ENCODE results near the gene EPHA2.
"Not testable (repeated sequence)": the region's sequence is repeated elsewhere in the genome, so short reads cannot be mapped to it uniquely, and the experiment has no call there.

The EPHA2 gene

DNA sequence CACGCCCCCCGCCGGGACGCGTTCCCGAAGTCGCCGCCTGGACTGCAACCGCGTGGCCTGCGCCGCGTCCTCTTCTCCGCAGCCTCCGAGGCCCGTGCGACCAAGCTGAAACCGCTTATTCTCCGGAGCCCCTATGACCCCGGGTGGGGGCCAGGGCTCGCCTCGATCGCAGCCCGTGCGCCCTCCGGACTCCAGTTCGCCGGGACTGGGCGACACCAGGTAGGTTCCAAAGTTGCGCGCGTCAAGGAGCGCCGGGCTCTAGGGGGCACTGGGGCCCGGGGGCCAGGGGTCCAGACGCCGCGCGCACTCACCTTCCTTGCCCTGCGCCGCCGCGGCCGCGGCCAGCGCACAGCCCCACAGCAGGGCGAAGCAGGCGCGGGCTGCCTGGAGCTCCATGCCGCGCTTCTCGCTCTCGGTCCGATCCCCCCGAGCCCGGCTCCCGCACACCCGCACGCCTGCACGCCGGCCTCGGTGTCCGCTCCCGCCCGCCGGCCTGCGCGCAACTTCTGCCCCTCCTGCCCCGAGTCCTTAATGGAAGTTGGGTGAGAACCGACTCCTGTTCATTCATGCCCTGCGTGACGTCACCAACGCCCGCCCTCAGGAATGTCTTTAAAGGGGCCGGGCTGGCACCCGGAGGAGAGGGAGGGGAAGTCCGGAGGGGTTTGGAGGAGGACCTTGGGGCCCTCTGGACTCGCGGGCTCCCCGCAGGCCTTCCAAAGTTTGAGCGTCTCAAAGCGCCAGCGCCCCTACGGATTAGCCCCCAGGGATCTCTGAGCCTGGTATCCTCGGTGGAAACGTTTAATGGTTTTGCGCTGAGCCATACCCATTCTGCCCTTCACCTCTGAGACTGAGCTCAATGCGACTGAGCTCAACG, at the start of gene EPHA2:
Gene EPHA2 (minus strand): TSS at position 533 of the 874 bp plus-strand sequence. CDS start 137 bp downstream, at position 396.
- no peak for DNase-seq

DNA sequence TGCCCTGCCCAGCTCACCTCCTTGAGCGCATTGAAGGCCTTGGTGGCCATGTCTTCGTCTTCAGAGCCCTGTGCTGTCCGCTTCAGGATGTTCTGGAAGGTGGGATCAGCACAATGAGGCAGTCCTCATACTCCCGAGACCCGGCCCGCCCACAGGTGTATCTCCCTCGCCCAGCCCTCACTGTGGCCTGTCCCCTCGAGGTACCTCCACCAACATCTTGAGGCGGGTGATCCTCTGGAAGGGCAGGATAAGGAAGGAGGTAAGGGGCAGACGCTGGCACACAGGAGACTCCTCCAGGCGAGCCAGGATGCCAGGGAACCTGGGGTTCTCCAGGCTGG, 49.4 kb upstream of the EPHA2 start:
- no peak for DNase-seq

DNA sequence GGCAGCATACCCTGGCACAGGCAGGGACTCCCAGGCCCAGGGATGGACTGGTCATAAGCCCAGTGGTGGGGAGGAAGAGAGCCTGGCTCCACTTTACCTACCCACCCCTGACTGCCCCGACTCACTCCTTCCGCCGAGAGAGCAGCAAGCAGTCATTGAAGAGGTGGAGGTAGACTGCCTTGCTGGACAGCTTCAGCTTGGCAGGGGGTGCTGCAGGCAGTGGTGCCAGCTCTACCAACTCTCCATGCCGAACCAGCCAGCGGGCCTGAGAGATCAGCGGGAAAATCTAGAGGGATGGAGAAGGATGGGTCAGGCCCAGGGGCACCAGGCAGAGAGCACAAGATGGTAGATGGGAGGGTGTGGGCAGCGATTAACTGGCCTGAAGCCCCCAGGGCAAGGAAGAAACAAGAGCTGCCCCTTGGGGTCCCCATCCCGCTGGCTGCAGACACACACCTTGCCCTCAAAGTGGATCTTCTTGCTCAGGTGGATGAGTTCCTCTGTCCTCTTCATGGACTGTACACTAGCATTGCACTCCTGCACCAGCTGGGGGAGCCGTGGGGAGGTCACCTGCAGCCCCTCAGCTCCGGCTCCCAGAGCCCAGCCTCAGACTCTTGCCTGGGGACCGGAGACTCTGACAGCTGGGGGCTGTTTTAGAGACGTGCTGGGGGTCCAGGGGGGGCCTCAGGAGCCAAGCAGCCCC, 48.9 kb upstream of the EPHA2 start:
- DNase-seq, result peak; percentile 16 to 17

DNA sequence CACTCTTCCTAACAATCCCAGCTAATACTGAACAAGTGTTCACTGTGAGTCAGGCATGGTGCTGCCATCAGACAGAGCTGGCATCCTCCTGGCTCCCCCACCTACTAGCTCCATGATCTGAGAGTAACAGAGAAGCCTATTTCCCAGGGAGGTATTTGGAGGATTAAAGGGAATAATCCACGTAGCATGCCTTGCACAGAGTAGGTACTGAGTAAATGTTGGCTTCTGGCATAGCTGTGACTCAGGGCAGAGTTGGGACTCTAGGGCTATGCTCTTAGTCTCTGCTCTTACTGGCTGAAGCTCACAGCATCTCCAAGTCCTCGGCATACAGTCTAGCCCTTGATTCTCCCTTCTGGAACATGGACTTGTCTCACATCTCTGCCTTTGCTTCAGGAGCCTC, 48.3 kb upstream of the EPHA2 start:
- no peak for DNase-seq

DNA sequence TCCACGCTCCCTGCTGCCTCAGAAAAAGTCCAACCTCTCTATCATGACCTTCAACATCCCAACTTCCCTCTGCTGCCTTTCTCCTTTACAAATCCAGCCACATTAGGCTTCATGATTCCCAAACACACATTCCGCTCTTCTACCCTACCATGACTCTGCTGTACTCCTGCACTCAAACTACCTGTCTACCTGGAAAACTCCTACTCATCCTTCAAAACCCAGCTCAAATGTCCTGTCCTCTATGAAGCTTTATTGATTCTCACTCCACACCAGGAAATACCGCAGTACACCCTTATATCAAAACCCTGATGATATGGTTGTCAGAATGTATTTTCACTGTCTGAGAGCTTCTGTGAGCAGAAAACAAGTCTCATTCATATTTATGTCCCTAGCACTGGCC, 47.7 kb upstream of the EPHA2 start:
- DNase-seq, result no peak

DNA sequence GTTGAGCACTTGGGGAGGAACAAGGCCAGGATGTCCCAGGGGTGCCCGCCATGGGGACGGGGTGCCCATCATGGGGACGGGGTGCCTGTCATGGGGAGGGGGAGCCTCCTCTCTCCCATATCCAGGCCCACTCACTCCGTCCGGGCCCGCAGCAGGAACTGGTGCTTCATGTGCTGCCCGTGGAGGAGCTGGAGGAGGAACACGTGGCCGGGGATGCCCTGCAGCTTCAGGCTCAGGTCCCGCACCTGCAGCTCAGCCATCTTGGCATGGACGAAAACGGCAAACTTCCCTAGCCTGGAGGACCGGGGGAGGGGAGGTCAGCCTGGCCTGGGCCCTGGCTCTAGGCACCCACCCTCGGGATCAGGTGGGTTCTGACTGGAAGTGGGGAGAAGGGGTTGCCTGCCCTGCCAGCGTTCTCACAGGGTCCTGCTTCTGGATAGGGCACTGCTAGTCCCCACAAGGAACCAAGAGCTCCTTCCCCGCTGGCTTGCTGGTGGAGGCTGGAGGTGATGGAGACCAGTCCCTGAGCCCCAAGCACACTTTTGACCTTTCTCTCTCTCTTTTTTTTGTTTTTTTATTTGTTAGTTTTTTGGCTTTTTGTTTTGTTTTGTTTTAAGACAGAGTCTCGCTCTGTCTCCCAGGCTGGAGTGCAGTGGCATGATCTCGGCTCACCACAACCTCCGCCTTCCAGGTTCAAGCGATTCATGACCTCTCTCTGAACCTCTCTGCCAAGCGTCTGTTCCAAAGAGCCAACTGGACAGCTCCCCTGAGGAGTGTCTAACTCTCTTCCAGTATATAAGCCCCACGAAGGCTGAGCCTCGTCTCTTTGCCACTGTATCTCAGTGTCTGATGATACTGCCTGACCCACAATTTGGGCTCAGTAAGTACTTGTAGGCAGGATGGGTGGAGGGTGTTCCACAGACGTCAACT, 46.7 kb upstream of the EPHA2 start:
- no peak for DNase-seq

DNA sequence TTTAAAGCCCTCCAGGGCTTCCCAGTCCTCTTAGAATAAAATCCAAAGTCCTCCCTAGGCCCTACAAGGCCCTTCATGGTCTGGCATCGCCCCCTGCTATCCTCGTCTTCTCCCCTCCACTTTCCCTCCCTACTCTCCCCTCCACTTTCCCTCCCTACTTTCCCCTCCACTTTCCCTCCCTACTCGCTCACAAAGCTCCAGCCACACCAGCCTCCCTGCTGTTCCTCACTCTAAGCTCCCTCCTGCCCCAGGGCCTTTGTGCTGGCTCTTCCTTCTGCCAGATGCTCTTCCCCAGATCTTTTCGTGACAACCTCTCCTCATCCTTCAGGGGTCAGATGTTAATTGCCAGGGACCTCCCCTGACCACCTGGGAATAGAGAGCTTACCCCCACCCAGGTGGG, 43.8 kb upstream of the EPHA2 start:
- no peak for DNase-seq

DNA sequence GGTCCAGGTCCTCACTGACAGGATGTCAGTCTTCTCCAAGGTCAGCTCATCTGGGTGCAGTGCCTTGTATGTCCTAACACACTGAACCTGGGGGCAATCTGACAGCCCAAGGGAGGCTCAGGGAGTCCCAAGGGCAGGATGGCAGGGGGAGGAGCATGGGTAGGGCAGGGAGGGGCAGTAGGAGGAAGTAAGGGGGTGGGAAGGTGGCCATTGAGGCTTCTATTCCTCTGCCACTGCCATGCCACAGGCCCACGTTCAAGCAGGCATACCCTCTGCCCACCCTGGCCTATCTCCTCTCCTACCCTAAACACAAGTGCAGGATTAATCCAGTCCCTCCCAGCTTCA, 43.3 kb upstream of the EPHA2 start:
- no peak for DNase-seq

DNA sequence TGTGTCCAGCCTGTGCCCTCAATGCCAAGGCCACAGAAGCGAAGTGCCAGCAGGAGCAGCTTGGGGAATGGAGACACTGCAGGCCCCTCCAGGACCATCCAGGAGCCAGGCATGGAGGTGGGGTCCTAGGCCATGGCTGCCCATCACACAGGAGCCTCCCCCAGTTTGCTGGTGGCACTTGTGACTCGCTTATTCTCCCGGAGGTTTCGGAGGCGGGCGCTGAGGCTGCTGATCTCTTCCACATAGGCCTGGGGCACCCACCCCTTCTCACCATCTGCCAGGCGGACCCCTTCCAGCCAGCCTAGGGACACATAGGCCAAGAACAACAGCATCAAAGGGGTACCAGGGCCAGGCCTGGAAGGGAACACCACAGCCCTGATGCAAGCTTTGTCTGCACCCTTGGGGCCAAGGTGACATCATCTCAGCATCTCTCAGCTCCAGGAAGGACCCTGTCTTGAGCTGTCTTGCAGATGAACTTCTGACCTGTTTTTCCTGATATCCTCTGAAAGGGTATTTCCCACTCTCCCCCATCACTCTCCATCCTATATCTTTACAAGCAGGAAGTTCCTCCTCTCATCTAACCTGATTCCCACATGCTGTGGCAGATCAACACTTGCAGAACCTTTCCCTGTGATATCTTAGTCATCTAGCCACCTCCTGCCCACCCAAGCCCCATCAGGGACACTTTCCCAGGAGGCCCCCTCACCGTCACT, 42.7 kb upstream of the EPHA2 start:
- no peak for DNase-seq

DNA sequence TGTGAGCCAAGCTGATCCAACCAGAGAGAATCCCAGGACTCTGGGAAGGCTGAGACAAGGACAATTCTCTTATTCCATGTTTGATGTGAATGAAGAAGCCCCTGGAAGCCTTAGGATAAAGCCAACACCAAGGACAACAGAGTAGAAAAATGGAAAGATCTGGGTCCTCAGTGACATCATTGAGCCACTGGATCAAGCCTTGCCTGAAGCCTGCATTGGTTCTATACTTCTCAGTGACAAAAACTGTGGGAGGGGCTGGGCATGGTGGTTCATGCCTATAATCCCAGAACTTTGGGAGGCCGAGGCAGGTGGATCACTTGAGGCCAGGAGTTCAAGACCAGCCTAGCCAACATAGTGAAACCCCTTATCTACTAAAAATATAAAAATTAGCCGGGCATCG, 41.0 kb upstream of the EPHA2 start:
- DNase-seq, result no peak

DNA sequence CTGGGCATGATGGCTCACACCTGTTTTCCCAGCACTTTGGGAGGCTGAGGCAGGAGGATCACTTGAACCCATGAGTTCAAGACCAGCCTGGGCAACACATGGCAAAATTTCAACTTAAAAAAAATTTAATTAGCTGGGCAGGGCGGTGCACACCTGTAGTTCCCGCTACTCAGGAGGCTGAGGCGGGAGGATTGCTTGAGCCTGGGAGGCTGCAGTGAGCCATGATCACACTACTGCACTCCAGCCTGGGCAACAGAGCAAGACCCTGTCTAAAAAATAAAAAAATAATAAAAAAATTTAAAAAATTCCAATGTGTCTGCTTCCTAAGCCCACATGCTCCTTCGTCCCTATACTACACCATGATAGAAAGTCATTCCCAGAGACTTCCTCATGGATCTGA, 40.3 kb upstream of the EPHA2 start:
- DNase-seq, result not testable (repeated sequence)

DNA sequence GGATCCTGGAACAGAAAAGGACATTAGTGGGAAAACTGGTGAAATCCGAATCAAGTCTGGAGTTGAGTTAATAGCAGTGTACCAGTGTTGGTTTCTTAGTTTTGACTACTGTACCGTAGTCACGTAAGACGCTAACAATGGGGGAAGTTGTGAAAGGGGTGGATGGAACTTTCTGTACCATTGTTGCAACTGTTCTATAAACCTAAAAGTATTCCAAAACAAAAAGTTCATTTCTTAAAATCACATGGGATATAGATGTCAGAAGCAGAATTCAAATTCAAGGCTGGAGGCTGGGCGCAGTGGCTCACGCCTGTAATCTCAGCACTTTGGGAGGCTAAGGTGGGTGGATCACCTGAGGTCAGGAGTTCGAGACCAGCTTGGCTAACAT, 39.6 kb upstream of the EPHA2 start:
- no peak for DNase-seq

DNA sequence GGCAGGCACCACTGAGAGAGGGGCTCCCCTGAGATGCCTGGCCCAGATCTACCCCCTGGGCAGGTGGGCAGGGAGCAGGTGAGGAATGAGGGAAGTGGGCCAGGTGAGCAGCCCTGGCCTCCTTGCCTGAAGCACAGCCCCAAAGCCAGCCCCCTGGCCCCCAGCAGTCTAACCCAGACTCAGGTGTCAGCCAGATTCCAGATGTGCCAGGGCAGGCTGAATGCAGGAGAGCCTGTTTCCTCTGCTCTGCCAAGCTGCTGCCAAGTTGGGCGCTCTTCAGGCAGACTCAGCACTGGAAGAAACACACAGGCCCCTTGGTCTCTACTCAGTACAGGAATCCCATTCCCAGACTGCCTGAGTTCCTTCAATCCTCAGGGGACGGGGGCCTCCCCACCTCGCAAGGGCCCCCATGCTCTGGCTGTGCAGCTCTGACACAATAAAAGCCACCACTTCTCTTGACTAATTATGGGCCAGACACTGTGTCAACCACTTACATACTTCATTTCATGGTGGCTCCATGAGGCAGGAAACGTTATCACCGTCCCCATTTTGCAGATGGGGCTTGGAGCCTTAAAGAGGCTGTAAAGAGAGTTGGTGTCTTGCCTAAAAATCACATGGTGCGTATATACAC, 36.2 kb upstream of the EPHA2 start:
- DNase-seq, result peak in 1 of 2 experiments; percentile 19

DNA sequence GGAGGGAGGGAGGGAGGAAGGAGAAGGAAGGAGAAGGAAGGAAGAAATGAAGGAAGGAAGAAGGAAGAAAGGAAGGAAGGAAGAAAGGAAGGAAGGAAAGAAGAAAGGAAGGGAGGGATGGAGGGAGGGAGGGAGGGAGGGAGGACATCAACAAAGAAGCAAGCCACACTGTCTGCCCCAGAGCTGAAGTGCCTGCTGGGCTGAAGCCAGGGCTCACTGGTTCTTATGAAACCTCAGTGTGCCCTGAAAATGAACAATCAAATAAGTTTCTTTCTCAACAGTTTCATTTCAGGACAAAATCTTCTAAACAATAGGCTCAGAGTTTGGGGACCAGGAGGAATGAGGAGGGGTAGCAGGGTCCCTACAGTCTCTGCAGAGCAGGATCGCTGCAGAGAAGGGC, 35.4 kb upstream of the EPHA2 start:
- no peak for DNase-seq

DNA sequence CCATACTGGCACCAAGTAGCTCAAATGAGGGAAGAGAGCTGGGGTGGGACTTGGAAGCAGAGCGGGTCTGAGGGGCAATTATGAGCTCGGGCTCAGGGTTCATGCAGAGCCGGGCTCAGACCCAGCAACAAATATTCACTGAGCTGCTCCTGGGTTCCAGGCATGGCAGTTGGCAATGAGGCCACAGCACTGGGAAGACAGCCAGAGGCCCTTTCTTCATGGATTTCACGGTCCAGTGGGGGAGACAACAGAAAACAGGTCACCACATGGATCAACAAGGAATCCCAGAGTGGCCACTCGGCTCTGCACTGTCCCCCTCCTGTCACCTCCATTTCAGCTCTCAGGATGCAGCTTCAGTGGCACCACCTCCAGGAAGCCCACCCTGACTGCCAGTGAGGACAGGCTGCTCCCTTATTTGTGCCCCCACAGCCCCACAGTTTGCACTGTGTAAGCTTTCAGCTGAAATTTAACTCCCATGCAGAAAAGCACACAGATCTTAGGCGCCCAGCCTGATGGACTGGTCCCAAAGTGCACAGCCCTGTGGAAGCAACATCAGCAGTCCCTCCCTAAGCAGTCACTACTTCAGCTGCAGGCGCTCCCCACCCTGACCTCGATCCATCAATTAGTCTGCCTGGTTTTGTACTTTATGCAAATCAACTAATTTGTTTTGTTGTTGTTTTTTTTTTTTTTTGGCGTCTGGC, 34.2 kb upstream of the EPHA2 start:
- DNase-seq, result peak; percentile 44 to 57

DNA sequence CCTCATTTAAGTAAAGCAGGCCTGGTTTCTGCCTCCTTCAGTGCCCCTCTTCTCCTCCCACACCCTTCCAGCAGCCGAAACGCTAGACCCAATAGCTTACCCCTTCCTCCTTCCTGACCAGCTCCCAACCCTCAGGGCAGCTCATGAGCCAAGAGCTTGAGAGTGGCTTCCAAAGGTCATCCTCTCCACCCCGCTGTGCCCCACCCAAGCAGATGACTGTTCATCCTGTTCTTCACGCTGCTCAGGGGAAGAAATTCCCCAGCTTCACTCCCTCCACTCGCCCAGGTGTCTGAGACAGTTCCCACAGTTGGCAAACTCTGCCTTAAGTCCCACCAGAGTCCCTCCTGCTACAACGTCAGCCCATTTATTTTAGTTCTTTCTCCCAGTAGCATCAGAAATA, 33.1 kb upstream of the EPHA2 start:
- no peak for DNase-seq

DNA sequence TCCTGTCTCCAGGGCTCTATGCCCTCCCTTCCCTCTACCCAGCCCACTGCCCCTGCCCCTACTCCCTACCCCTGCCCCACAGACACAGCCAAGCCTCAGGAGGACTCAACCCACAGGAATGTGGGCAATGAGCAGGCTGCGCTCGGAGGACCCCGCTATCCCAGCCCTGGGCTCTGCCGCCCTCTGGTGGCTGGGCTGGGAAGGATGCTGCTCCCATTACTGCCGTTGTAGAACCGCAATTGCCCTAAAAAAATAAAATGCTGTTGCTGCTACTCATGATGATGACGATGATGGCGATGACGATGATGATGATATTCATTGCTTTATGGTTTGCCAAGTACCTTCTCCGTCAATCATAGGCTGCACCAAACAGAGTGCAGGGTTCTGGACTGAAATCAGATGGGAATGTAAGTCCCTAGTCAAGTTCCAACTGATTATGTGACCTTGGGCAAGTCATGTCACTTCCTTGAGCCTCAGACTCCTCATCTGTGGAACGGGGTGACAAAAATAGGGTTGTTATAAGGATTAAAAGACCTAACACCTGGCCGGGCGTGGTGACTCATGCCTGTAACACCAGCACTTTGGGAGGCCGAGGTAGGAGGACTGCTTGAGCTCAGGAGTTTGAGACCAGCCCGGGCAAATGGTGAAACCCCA, 32.0 kb upstream of the EPHA2 start:
- peak; percentile 49 to 58 for DNase-seq

DNA sequence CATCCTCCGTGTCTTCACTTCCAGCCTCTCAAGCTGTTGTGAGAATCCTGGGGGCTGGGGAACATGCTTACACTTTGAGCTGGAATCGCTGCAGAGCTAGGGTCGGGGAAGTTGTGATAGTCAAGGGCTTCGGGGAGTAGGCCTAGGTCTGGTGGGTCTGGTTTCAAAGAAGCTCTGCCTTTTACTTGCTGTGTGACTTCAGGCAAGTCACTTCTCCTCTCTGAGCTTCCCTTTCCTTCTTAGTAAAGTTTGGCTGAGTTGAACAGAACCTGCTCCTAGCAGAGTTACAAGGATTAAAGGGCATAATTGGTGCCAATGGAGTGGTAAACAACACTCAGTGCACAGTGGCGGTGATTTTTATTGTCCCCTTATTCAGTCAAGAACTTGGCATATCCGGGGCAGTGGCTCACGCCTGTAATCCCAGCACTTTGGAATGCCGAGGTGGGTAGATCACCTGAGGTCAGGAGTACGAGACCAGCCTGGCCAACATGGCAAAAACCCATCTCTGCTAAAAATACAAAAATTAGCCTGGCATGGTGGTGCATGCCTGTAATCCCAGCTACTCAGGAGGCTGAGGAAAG, 30.9 kb upstream of the EPHA2 start:
- DNase-seq, result no peak

DNA sequence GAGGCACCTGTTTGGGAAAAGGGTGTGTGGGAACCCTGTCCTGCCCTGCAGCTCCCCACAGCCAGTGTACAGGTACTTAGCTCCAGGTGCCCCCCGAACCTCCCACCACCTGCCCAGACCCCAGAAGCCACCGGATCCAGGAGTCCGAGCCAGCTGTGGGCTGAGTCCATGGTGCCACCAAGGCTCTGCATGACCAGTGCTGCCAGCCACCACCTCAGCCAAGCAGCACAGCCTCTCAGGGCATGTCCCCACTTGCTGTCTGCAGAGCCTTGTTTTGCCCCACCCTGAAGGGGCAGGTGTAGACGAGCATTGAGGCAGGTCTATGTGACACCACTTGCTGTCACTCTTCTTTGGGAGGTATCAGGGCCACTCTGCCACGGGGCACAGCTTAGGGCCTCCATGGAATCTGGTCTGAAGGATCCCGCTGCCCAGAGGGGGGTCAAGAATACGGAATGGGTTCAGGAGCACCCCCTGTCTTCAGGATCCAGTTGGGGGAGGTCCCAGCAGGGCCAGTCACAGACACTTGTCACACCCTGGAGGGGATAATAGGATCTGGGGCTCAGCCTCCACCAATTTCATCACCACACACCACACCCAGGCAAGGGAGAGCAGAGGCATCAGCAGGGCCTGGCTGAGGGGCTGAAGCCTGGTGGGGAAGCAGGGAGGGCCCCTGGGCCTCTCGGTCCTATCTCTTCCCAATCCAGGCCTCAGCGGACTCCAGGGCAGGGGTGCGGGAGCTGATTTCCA, 28.9 kb upstream of the EPHA2 start:
- no peak for DNase-seq
